ENCODE data around the gene FARS2.

Gene FARS2

GRCh38 chr6:5776104-5776503 lies 514.8 kb downstream of the FARS2 start:
- H3K4me3 ChIP-seq (ENCODE audit: low read depth, low read length) = no peak overlapping the region
- TF ChIP-seq CTCF (IDR thresholded peaks at IDR 0.05; ENCODE audit: borderline replicate concordance, insufficient read depth, low read depth, low read length) = no peak

GRCh38 chr6:5776706-5777390 lies 515.5 kb downstream of the FARS2 start:
- no peak overlapping the region for H3K4me3 ChIP-seq (ENCODE audit: low read depth, low read length)
- no peak for TF ChIP-seq CTCF (IDR thresholded peaks at IDR 0.05; ENCODE audit: borderline replicate concordance, insufficient read depth, low read depth, low read length)

GRCh38 chr6:5778317-5778857 lies 517.1 kb downstream of the FARS2 start:
- H3K4me3 ChIP-seq (ENCODE audit: low read depth, low read length) = no peak overlapping the region
- no peak for TF ChIP-seq CTCF (IDR thresholded peaks at IDR 0.05; ENCODE audit: borderline replicate concordance, insufficient read depth, low read depth, low read length)

- TF ChIP-seq CTCF (IDR thresholded peaks at IDR 0.05; ENCODE audit: borderline replicate concordance, insufficient read depth, low read depth, low read length) = no peak
Measured at GRCh38 chr6:5778906-5779305, 517.6 kb downstream of the FARS2 start.

GRCh38 chr6:5781019-5781418 lies 519.7 kb downstream of the FARS2 start:
- H3K4me3 ChIP-seq (ENCODE audit: low read depth, low read length) = no peak overlapping the region
- no peak for TF ChIP-seq CTCF (IDR thresholded peaks at IDR 0.05; ENCODE audit: borderline replicate concordance, insufficient read depth, low read depth, low read length)

More at GRCh38 chr6:5778906-5779305, 517.6 kb downstream of the FARS2 start:
- H3K4me3 ChIP-seq (ENCODE audit: low read depth, low read length) = no peak overlapping the region

- no peak overlapping the region for H3K4me3 ChIP-seq (ENCODE audit: low read depth, low read length)
- no peak for TF ChIP-seq CTCF (IDR thresholded peaks at IDR 0.05; ENCODE audit: borderline replicate concordance, insufficient read depth, low read depth, low read length)
Measured at GRCh38 chr6:5781966-5782556, 520.7 kb downstream of the FARS2 start.
